ENCODE results near the gene TMEM38A.
"Not testable (repeated sequence)": the region's sequence is repeated elsewhere in the genome, so short reads cannot be mapped to it uniquely, and the experiment has no call there.

TMEM38A gene

GRCh38 chr19:16637535-16637934 is 23.4 kb upstream of the TMEM38A start:
- DNase-seq (ENCODE audit: low read depth in 2 of 2) = no peak

GRCh38 chr19:16638666-16639065 is 22.3 kb upstream of the TMEM38A start:
- DNase-seq (ENCODE audit: low read depth in 2 of 2) = no peak

GRCh38 chr19:16640951-16641350 is 20.0 kb upstream of the TMEM38A start:
- DNase-seq (ENCODE audit: low read depth in 2 of 2) = no peak

GRCh38 chr19:16641695-16642094 is 19.2 kb upstream of the TMEM38A start:
- no peak for DNase-seq (ENCODE audit: low read depth in 2 of 2)

GRCh38 chr19:16645140-16645539 is 15.8 kb upstream of the TMEM38A start:
- no peak for DNase-seq (ENCODE audit: low read depth in 2 of 2)

- no peak for DNase-seq (ENCODE audit: low read depth in 2 of 2)
Observed at GRCh38 chr19:16649734-16650133, 11.2 kb upstream of the TMEM38A start.

- DNase-seq (ENCODE audit: low read depth in 2 of 2) = no peak
Observed at GRCh38 chr19:16650821-16651220, 10.1 kb upstream of the TMEM38A start.

- DNase-seq (ENCODE audit: low read depth in 2 of 2) = not testable (repeated sequence)
Observed at GRCh38 chr19:16651421-16652188, 9.3 kb upstream of the TMEM38A start.

GRCh38 chr19:16652854-16653253 is 8.1 kb upstream of the TMEM38A start:
- no peak for DNase-seq (ENCODE audit: low read depth in 2 of 2)

- DNase-seq (ENCODE audit: low read depth in 2 of 2) = no peak
Observed at GRCh38 chr19:16654140-16654539, 6.8 kb upstream of the TMEM38A start.

GRCh38 chr19:16654627-16655026 is 6.3 kb upstream of the TMEM38A start:
- DNase-seq (ENCODE audit: low read depth in 2 of 2) = no peak

GRCh38 chr19:16655727-16656126 is 5.2 kb upstream of the TMEM38A start:
- DNase-seq (ENCODE audit: low read depth in 2 of 2) = no peak

- DNase-seq (ENCODE audit: low read depth in 2 of 2) = no peak
Observed at GRCh38 chr19:16657384-16657783, 3.6 kb upstream of the TMEM38A start.

- DNase-seq (ENCODE audit: low read depth in 2 of 2) = no peak
Observed at GRCh38 chr19:16659464-16659831, 1.5 kb upstream of the TMEM38A start.

- peak; percentile 97 to 99 for DNase-seq (ENCODE audit: low read depth in 2 of 2)
Observed at GRCh38 chr19:16659832-16660708, 869 bp upstream of the TMEM38A start, which contains the start of gene SMIM7. SMIM7 (minus strand) TSS chr19:16660144; CDS start chr19:16660110, 34 bp downstream.

- DNase-seq (ENCODE audit: low read depth in 2 of 2) = no peak
Observed at GRCh38 chr19:16661480-16662034, 618 bp downstream of the TMEM38A start.

- no peak for DNase-seq (ENCODE audit: low read depth in 2 of 2)
Observed at GRCh38 chr19:16668176-16668575, 7.2 kb downstream of the TMEM38A start.

- DNase-seq (ENCODE audit: low read depth in 2 of 2) = not testable (repeated sequence)
Observed at GRCh38 chr19:16668702-16669101, 7.8 kb downstream of the TMEM38A start.

- DNase-seq (ENCODE audit: low read depth in 2 of 2) = no peak
Observed at GRCh38 chr19:16670291-16670690, 9.4 kb downstream of the TMEM38A start.

GRCh38 chr19:16671652-16672274 is 10.8 kb downstream of the TMEM38A start:
- no peak for DNase-seq (ENCODE audit: low read depth in 2 of 2)

- no peak for DNase-seq (ENCODE audit: low read depth in 2 of 2)
Observed at GRCh38 chr19:16673231-16673630, 12.3 kb downstream of the TMEM38A start.

GRCh38 chr19:16673839-16674238 is 12.9 kb downstream of the TMEM38A start:
- DNase-seq (ENCODE audit: low read depth in 2 of 2) = not testable (repeated sequence)

Data from stimulated activated CD8-positive, alpha-beta memory T cell treated with anti-CD3 and anti-CD28 coated beads, Interleukin-15, amount 100 ng/mL, for 4 hours (primary cell).